Measurements from ENCODE around the gene GCGR. TPM values are rescaled to one million over a fixed set of nuclear protein-coding genes. Genes with fewer than 3 reads are reported as not detected.

GCGR gene
- polyA plus RNA-seq, 1 of the 3 experiments (the other 2 are of a cell fraction), result not detected

DNA sequence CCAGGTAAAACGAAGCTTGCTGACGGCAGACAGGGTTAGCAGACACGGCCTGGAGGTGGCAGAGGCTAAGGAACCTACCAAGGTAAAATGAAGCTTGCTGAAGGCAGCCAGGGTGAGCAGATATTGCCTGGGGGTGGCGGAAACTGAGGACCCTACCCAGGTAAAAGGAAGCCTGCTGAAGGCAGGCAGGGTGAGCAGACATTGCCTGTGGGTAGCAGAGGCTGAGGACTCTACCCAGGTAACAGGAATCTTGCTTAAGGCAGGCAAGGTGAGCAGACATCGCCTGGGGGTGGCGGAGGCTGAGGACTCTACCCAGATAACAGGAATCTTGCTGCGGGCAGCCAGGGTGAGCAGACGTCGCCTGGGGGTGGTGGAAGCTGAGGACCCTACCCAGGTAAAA is 2.6 kb upstream of the GCGR start (continued):
- TF ChIP-seq ELF1 (IDR thresholded peaks at IDR 0.05), result no peak

DNA sequence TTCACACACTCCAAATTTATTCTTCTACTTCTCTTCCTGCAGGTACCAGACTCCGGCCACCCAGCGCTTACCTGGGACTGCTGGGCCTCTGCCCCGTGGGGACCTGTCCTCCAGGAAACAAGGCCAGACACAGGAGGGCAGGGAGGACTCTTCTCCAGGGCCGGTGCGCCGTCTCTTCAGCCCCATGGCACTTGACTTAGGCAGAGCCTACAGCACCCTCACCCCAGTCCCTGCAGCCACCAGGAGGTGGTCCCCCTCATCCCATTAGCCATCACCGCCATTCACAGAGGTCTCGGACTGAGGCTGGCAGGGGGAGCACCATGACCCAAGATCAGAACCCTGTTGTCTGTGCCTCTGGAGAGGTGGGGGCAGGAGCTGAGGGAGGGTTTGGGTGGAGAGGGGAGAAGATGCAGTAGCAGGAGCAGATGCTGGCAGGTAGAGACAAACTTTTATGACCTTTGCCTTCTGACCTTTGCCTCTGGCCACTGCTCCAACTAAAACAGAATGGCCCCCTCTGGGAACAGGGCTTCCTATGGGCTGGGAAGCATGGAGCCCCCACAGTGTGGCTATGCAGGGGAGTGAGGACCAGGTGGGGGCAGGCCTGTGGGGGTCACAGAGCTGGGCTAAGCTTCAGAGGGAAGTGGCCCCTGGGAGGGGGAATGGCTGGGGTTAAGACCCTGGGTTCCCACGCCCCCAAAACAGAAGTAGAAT is 1.7 kb upstream of the GCGR start:
- CTCF ChIA-PET, result no interaction called here
- TF ChIP-seq MEF2A (IDR thresholded peaks at IDR 0.05; ENCODE audit: borderline replicate concordance, low read depth) (no peak), ELF1 (IDR thresholded peaks at IDR 0.05) (no peak), YY1 (IDR thresholded peaks at IDR 0.05; ENCODE audit: low read depth) (no peak), EP300 (IDR thresholded peaks at IDR 0.05; ENCODE audit: borderline replicate concordance in 1 of 2, low read depth in 1 of 2, low read length in 1 of 2) (no peak), POLR2AphosphoS5 (IDR thresholded peaks at IDR 0.05; ENCODE audit: low read depth, low read length) (no peak), TCF12 (IDR thresholded peaks at IDR 0.05) (no peak), RXRA (IDR thresholded peaks at IDR 0.05; ENCODE audit: borderline replicate concordance, low read depth) (no peak), GABPA (IDR thresholded peaks at IDR 0.05; ENCODE audit: low read depth) (no peak), FOSL2 (IDR thresholded peaks at IDR 0.05; ENCODE audit: borderline replicate concordance, low read depth) (no peak)
- TF ChIP-seq, protein P1, sequence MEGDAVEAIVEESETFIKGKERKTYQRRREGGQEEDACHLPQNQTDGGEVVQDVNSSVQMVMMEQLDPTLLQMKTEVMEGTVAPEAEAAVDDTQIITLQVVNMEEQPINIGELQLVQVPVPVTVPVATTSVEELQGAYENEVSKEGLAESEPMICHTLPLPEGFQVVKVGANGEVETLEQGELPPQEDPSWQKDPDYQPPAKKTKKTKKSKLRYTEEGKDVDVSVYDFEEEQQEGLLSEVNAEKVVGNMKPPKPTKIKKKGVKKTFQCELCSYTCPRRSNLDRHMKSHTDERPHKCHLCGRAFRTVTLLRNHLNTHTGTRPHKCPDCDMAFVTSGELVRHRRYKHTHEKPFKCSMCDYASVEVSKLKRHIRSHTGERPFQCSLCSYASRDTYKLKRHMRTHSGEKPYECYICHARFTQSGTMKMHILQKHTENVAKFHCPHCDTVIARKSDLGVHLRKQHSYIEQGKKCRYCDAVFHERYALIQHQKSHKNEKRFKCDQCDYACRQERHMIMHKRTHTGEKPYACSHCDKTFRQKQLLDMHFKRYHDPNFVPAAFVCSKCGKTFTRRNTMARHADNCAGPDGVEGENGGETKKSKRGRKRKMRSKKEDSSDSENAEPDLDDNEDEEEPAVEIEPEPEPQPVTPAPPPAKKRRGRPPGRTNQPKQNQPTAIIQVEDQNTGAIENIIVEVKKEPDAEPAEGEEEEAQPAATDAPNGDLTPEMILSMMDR (IDR thresholded peaks at IDR 0.05), result no peak
- TF ChIP-seq, protein P2, sequence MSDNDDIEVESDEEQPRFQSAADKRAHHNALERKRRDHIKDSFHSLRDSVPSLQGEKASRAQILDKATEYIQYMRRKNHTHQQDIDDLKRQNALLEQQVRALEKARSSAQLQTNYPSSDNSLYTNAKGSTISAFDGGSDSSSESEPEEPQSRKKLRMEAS (IDR thresholded peaks at IDR 0.05; ENCODE audit: low read depth), result no peak
- TF ChIP-seq, protein P3, sequence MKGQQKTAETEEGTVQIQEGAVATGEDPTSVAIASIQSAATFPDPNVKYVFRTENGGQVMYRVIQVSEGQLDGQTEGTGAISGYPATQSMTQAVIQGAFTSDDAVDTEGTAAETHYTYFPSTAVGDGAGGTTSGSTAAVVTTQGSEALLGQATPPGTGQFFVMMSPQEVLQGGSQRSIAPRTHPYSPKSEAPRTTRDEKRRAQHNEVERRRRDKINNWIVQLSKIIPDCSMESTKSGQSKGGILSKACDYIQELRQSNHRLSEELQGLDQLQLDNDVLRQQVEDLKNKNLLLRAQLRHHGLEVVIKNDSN (IDR thresholded peaks at IDR 0.05; ENCODE audit: borderline replicate concordance, low read depth), result no peak
- TF ChIP-seq, protein P4, sequence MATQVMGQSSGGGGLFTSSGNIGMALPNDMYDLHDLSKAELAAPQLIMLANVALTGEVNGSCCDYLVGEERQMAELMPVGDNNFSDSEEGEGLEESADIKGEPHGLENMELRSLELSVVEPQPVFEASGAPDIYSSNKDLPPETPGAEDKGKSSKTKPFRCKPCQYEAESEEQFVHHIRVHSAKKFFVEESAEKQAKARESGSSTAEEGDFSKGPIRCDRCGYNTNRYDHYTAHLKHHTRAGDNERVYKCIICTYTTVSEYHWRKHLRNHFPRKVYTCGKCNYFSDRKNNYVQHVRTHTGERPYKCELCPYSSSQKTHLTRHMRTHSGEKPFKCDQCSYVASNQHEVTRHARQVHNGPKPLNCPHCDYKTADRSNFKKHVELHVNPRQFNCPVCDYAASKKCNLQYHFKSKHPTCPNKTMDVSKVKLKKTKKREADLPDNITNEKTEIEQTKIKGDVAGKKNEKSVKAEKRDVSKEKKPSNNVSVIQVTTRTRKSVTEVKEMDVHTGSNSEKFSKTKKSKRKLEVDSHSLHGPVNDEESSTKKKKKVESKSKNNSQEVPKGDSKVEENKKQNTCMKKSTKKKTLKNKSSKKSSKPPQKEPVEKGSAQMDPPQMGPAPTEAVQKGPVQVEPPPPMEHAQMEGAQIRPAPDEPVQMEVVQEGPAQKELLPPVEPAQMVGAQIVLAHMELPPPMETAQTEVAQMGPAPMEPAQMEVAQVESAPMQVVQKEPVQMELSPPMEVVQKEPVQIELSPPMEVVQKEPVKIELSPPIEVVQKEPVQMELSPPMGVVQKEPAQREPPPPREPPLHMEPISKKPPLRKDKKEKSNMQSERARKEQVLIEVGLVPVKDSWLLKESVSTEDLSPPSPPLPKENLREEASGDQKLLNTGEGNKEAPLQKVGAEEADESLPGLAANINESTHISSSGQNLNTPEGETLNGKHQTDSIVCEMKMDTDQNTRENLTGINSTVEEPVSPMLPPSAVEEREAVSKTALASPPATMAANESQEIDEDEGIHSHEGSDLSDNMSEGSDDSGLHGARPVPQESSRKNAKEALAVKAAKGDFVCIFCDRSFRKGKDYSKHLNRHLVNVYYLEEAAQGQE (IDR thresholded peaks at IDR 0.05; ENCODE audit: low read depth, low read length), result no peak
- Histone ChIP-seq H3K27me3 (ENCODE audit: insufficient read depth) (peaks cover 80% of the 10 kb centered on the region), H3K9me2 (no peaks in the 10 kb centered on the region), H3K4me2 (no peak overlapping the region), H3K79me2 (ENCODE audit: insufficient read depth) (no peaks in the 10 kb centered on the region), H3K36me3 (replicated peaks in 1 of 2; ENCODE audit: control insufficient read depth in 1 of 2, insufficient read depth in 2 of 2, low read length in 1 of 2) (no peaks in the 10 kb centered on the region), H3K9me3 (0 out of 2 replicates have a peak, but pooled peaks cover 3% of the 10 kb centered on the region), H4K20me1 (ENCODE audit: insufficient read depth) (no peaks in the 10 kb centered on the region), H3K4me1 (ENCODE audit: control insufficient read depth in 1 of 2, insufficient read depth in 2 of 2, low read depth in 1 of 2, low read length in 1 of 2) (peaks cover 0 to 5% of the 10 kb centered on the region in 2 experiments; a peak in 1 of 4 replicates), H2AFZ (ENCODE audit: low read depth) (no peak overlapping the region), H3K4me3 (ENCODE audit: low read depth in 2 of 2, low read length in 1 of 2) (no peak overlapping the region), H3K9ac (no peak overlapping the region), H3F3A (replicated peaks; ENCODE audit: insufficient read depth) (no peaks in the 10 kb centered on the region), H3K27ac (ENCODE audit: low read depth in 2 of 2, low read length in 1 of 2) (no peak overlapping the region)
- POLR2A ChIA-PET, result no interaction called here
- WGBS (ENCODE audit: low lambda C conversion rate), result 58% methylated on average over 9 of the region's 9 CpGs
- no peak for DNase-seq

Data from SK-N-SH (cell line).